Stimulated activated naive CD8-positive, alpha-beta T cell treated with anti-CD3 and anti-CD28 coated beads, Interleukin-15, Interleukin-2, amounts not matched to agents 100 ng/mL and 50 ng/mL, for 24 hours (primary cell): ENCODE data around the gene RETREG1.
A peak's percentile ranks its signal among the peaks of the same experiment; 100 is the strongest.

Experiments
- H3K27ac Mint-ChIP-seq: one replicate; pipeline ENCODE4 v1.8.0; 2021; ENCODE audit warnings: mild to moderate bottlenecking, mixed read lengths
- H3K27me3 Mint-ChIP-seq: one replicate; pipeline ENCODE4 v1.8.0; 2021; ENCODE audit warnings: mixed read lengths
- H3K36me3 Mint-ChIP-seq: one replicate; pipeline ENCODE4 v1.8.0; 2021; ENCODE audit warnings: low read depth, mixed read lengths
- H3K4me1 Mint-ChIP-seq: one replicate; pipeline ENCODE4 v1.8.0; 2021; ENCODE audit warnings: low read depth, mixed read lengths
- H3K4me3 Mint-ChIP-seq: one replicate; pipeline ENCODE4 v1.8.0; 2021; ENCODE audit warnings: mild to moderate bottlenecking, mixed read lengths
- H3K9me3 Mint-ChIP-seq: one replicate; pipeline ENCODE4 v1.8.0; 2021; ENCODE audit warnings: mixed read lengths

The RETREG1 gene

GRCh38 chr5:16465544-16466432 is 151.0 kb downstream of the RETREG1 start, which contains the start of gene ZNF622:
ZNF622 (minus strand) TSS chr5:16465800; CDS start chr5:16465665, 135 bp downstream.
- Mint-ChIP-seq H3K27me3 (no peaks in the 10 kb centered on the region), H3K9me3 (no peaks in the 10 kb centered on the region), H3K36me3 (peaks cover 52% of the 10 kb centered on the region)

GRCh38 chr5:16464664-16465543 is 151.9 kb downstream of the RETREG1 start:
- peak overlapping the region; percentile 98 for H3K4me3 Mint-ChIP-seq
- peaks cover 91% of the 10 kb centered on the region for H3K4me1 Mint-ChIP-seq
- H3K36me3 Mint-ChIP-seq = peaks cover 61% of the 10 kb centered on the region
- no peaks in the 10 kb centered on the region for H3K27me3 Mint-ChIP-seq
- peak overlapping the region; percentile 94 for H3K27ac Mint-ChIP-seq
- no peaks in the 10 kb centered on the region for H3K9me3 Mint-ChIP-seq

More at GRCh38 chr5:16465544-16466432, 151.0 kb downstream of the RETREG1 start, which contains the start of gene ZNF622:
- peak within 1 kb of the TSS; percentile 98 for H3K4me3 Mint-ChIP-seq
- peaks cover 86% of the 10 kb centered on the region for H3K4me1 Mint-ChIP-seq
- peak within 1 kb of the TSS; percentile 94 for H3K27ac Mint-ChIP-seq

- Mint-ChIP-seq H3K4me1 (peaks cover 93% of the 10 kb centered on the region), H3K27ac (peak overlapping the region; percentile 43), H3K27me3 (no peaks in the 10 kb centered on the region), H3K9me3 (no peaks in the 10 kb centered on the region), H3K4me3 (peak overlapping the region; percentile 98), H3K36me3 (peaks cover 63% of the 10 kb centered on the region)
These were observed 152.6 kb downstream of the RETREG1 start for GRCh38 chr5:16464231-16464630.

GRCh38 chr5:16461782-16462181 is 155.0 kb downstream of the RETREG1 start:
- Mint-ChIP-seq H3K27ac (peak overlapping the region; percentile 65), H3K36me3 (peaks cover 75% of the 10 kb centered on the region)

GRCh38 chr5:16461026-16461425 is 155.8 kb downstream of the RETREG1 start:
- H3K36me3 Mint-ChIP-seq = peaks cover 83% of the 10 kb centered on the region

More at GRCh38 chr5:16461782-16462181, 155.0 kb downstream of the RETREG1 start:
- H3K9me3 Mint-ChIP-seq = no peaks in the 10 kb centered on the region
- peak overlapping the region; percentile 6 for H3K4me3 Mint-ChIP-seq
- H3K27me3 Mint-ChIP-seq = no peaks in the 10 kb centered on the region
- H3K4me1 Mint-ChIP-seq = peaks cover 91% of the 10 kb centered on the region

GRCh38 chr5:16459451-16459850 is 157.3 kb downstream of the RETREG1 start:
- Mint-ChIP-seq H3K4me3 (peak overlapping the region; percentile 31), H3K27ac (peak overlapping the region; percentile 51), H3K27me3 (no peaks in the 10 kb centered on the region), H3K9me3 (no peaks in the 10 kb centered on the region), H3K36me3 (peaks cover 89% of the 10 kb centered on the region), H3K4me1 (peaks cover 97% of the 10 kb centered on the region)

More at GRCh38 chr5:16461026-16461425, 155.8 kb downstream of the RETREG1 start:
- Mint-ChIP-seq H3K27ac (peak overlapping the region; percentile 74), H3K4me1 (peaks cover 92% of the 10 kb centered on the region), H3K4me3 (peak overlapping the region; percentile 37), H3K9me3 (no peaks in the 10 kb centered on the region), H3K27me3 (no peaks in the 10 kb centered on the region)

GRCh38 chr5:16457853-16458252 is 158.9 kb downstream of the RETREG1 start:
- Mint-ChIP-seq H3K27me3 (no peaks in the 10 kb centered on the region), H3K4me1 (peaks cover 83% of the 10 kb centered on the region), H3K4me3 (peak overlapping the region; percentile 54), H3K27ac (peak overlapping the region; percentile 86), H3K36me3 (peaks cover 80% of the 10 kb centered on the region), H3K9me3 (no peaks in the 10 kb centered on the region)

GRCh38 chr5:16457451-16457850 is 159.3 kb downstream of the RETREG1 start:
- Mint-ChIP-seq H3K9me3 (no peaks in the 10 kb centered on the region), H3K36me3 (peaks cover 78% of the 10 kb centered on the region), H3K27ac (peak overlapping the region; percentile 86), H3K4me3 (peak overlapping the region; percentile 54), H3K4me1 (peaks cover 79% of the 10 kb centered on the region), H3K27me3 (no peaks in the 10 kb centered on the region)

- Mint-ChIP-seq H3K27me3 (no peaks in the 10 kb centered on the region), H3K4me1 (peaks cover 67% of the 10 kb centered on the region), H3K9me3 (no peaks in the 10 kb centered on the region), H3K36me3 (peaks cover 77% of the 10 kb centered on the region), H3K4me3 (peak overlapping the region; percentile 59), H3K27ac (peak overlapping the region; percentile 89)
These were observed 160.5 kb downstream of the RETREG1 start for GRCh38 chr5:16456103-16456832.

- peak overlapping the region; percentile 59 for H3K4me3 Mint-ChIP-seq
- H3K4me1 Mint-ChIP-seq = peaks cover 61% of the 10 kb centered on the region
- H3K27ac Mint-ChIP-seq = peak overlapping the region; percentile 89
- H3K9me3 Mint-ChIP-seq = no peaks in the 10 kb centered on the region
- no peaks in the 10 kb centered on the region for H3K27me3 Mint-ChIP-seq
- peaks cover 77% of the 10 kb centered on the region for H3K36me3 Mint-ChIP-seq
These were observed 161.1 kb downstream of the RETREG1 start for GRCh38 chr5:16455668-16456067.

GRCh38 chr5:16454686-16455085 is 162.1 kb downstream of the RETREG1 start:
- H3K4me3 Mint-ChIP-seq = no peak overlapping the region
- peak overlapping the region; percentile 40 for H3K27ac Mint-ChIP-seq
- H3K36me3 Mint-ChIP-seq = peaks cover 77% of the 10 kb centered on the region
- H3K9me3 Mint-ChIP-seq = no peaks in the 10 kb centered on the region
- H3K4me1 Mint-ChIP-seq = peaks cover 51% of the 10 kb centered on the region
- no peaks in the 10 kb centered on the region for H3K27me3 Mint-ChIP-seq

GRCh38 chr5:16453609-16454008 is 163.2 kb downstream of the RETREG1 start:
- peaks cover 79% of the 10 kb centered on the region for H3K36me3 Mint-ChIP-seq
- H3K4me3 Mint-ChIP-seq = no peak overlapping the region
- peaks cover 40% of the 10 kb centered on the region for H3K4me1 Mint-ChIP-seq
- no peaks in the 10 kb centered on the region for H3K9me3 Mint-ChIP-seq
- no peaks in the 10 kb centered on the region for H3K27me3 Mint-ChIP-seq
- no peak overlapping the region for H3K27ac Mint-ChIP-seq

- Mint-ChIP-seq H3K9me3 (no peaks in the 10 kb centered on the region), H3K4me3 (no peak overlapping the region), H3K36me3 (peaks cover 75% of the 10 kb centered on the region), H3K27ac (no peak overlapping the region), H3K27me3 (no peaks in the 10 kb centered on the region), H3K4me1 (peaks cover 9% of the 10 kb centered on the region)
These were observed 166.6 kb downstream of the RETREG1 start for GRCh38 chr5:16450163-16450562.

GRCh38 chr5:16446993-16447392 is 169.8 kb downstream of the RETREG1 start:
- Mint-ChIP-seq H3K36me3 (peaks cover 58% of the 10 kb centered on the region), H3K4me1 (no peaks in the 10 kb centered on the region), H3K9me3 (no peaks in the 10 kb centered on the region), H3K4me3 (no peak overlapping the region), H3K27me3 (no peaks in the 10 kb centered on the region), H3K27ac (no peak overlapping the region)
